ENCODE measurements around the gene IRGQ. TPM values are rescaled to one million over a fixed set of nuclear protein-coding genes. Genes with fewer than 3 reads are reported as not detected.
A peak's percentile ranks its signal among the peaks of the same experiment; 100 is the strongest.

The IRGQ gene
- total RNA-seq, 2 donors from 2014 or later: 13.6 to 16.6 TPM

- Mint-ChIP-seq H3K36me3 (ENCODE audit: insufficient read depth in 2 of 2) (peaks cover 0 to 7% of the 10 kb centered on the region in 2 donors), H3K9me3 (no peaks in the 10 kb centered on the region), H3K27me3 (ENCODE audit: low read depth) (no peaks in the 10 kb centered on the region), H3K4me1 (ENCODE audit: low read depth) (peaks cover 37% of the 10 kb centered on the region), H3K27ac (peak overlapping the region; percentile 64), H3K4me3 (no peak overlapping the region)
- DNase-seq (no peak), ATAC-seq (replicated peaks in 1 of 2) (no peak)
These were observed 25.7 kb downstream of the IRGQ start for GRCh38 chr19:43570174-43570791.

GRCh38 chr19:43569657-43570056 is 26.3 kb downstream of the IRGQ start:
- H3K4me1 Mint-ChIP-seq (ENCODE audit: low read depth): peaks cover 36% of the 10 kb centered on the region

GRCh38 chr19:43564800-43565199 is 31.1 kb downstream of the IRGQ start:
- Mint-ChIP-seq H3K9me3 (peaks cover 0 to 2% of the 10 kb centered on the region in 2 donors), H3K27ac (no peak overlapping the region), H3K4me1 (ENCODE audit: low read depth) (peaks cover 56% of the 10 kb centered on the region), H3K27me3 (ENCODE audit: low read depth) (no peaks in the 10 kb centered on the region), H3K4me3 (no peak overlapping the region), H3K36me3 (ENCODE audit: insufficient read depth in 2 of 2) (peaks cover 11 to 16% of the 10 kb centered on the region in 2 donors)
- DNase-seq (no peak), ATAC-seq (replicated peaks in 1 of 2) (no peak)

More at GRCh38 chr19:43569657-43570056, 26.3 kb downstream of the IRGQ start:
- peaks cover 0 to 3% of the 10 kb centered on the region in 2 donors for H3K36me3 Mint-ChIP-seq (ENCODE audit: insufficient read depth in 2 of 2)
- no peak overlapping the region for H3K4me3 Mint-ChIP-seq
- ATAC-seq (replicated peaks in 1 of 2) (no peak), DNase-seq (no peak)
- H3K27me3 Mint-ChIP-seq (ENCODE audit: low read depth): no peaks in the 10 kb centered on the region
- no peaks in the 10 kb centered on the region for H3K9me3 Mint-ChIP-seq
- H3K27ac Mint-ChIP-seq: no peak overlapping the region

- ATAC-seq (replicated peaks in 1 of 2) (no peak), DNase-seq (no peak)
- Mint-ChIP-seq H3K27ac (peak overlapping the region; percentile 66), H3K9me3 (peaks cover 0 to 2% of the 10 kb centered on the region in 2 donors), H3K4me3 (peak overlapping the region; percentile 5 to 25), H3K27me3 (ENCODE audit: low read depth) (no peaks in the 10 kb centered on the region), H3K36me3 (ENCODE audit: insufficient read depth in 2 of 2) (peaks cover 11 to 17% of the 10 kb centered on the region in 2 donors), H3K4me1 (ENCODE audit: low read depth) (peaks cover 51% of the 10 kb centered on the region)
These were observed 32.0 kb downstream of the IRGQ start for GRCh38 chr19:43563816-43564457.

GRCh38 chr19:43562698-43563241 is 33.2 kb downstream of the IRGQ start:
- H3K9me3 Mint-ChIP-seq: peaks cover 0 to 2% of the 10 kb centered on the region in 2 donors
- H3K27ac Mint-ChIP-seq: peak overlapping the region; percentile 94
- H3K4me1 Mint-ChIP-seq (ENCODE audit: low read depth): peaks cover 51% of the 10 kb centered on the region
- ATAC-seq (replicated peaks in 1 of 2) (peak; percentile 94 to 96), DNase-seq (peak; percentile 71 to 79)
- H3K36me3 Mint-ChIP-seq (ENCODE audit: insufficient read depth in 2 of 2): peaks cover 11 to 19% of the 10 kb centered on the region in 2 donors
- H3K27me3 Mint-ChIP-seq (ENCODE audit: low read depth): no peaks in the 10 kb centered on the region
- peak overlapping the region; percentile 65 to 75 for H3K4me3 Mint-ChIP-seq

- H3K27ac Mint-ChIP-seq: peak overlapping the region; percentile 94
- peaks cover 0 to 2% of the 10 kb centered on the region in 2 donors for H3K9me3 Mint-ChIP-seq
- ATAC-seq (replicated peaks in 1 of 2) (no peak), DNase-seq (no peak)
- H3K36me3 Mint-ChIP-seq (ENCODE audit: insufficient read depth in 2 of 2): peaks cover 11 to 21% of the 10 kb centered on the region in 2 donors
- no peaks in the 10 kb centered on the region for H3K27me3 Mint-ChIP-seq (ENCODE audit: low read depth)
- peaks cover 51% of the 10 kb centered on the region for H3K4me1 Mint-ChIP-seq (ENCODE audit: low read depth)
- H3K4me3 Mint-ChIP-seq: peak overlapping the region; percentile 65 to 75
These were observed 33.7 kb downstream of the IRGQ start for GRCh38 chr19:43562226-43562697.

GRCh38 chr19:43561139-43561970 is 34.6 kb downstream of the IRGQ start:
- no peak for DNase-seq
- Mint-ChIP-seq H3K27me3 (ENCODE audit: low read depth) (no peaks in the 10 kb centered on the region), H3K4me1 (ENCODE audit: low read depth) (peaks cover 51% of the 10 kb centered on the region), H3K36me3 (ENCODE audit: insufficient read depth in 2 of 2) (peaks cover 11 to 19% of the 10 kb centered on the region in 2 donors), H3K9me3 (peaks cover 0 to 2% of the 10 kb centered on the region in 2 donors), H3K27ac (peak overlapping the region; percentile 94), H3K4me3 (no peak overlapping the region)
- ATAC-seq (replicated peaks in 1 of 2): no peak

- no peak for DNase-seq
- H3K4me3 Mint-ChIP-seq: no peak overlapping the region
- peaks cover 52% of the 10 kb centered on the region for H3K4me1 Mint-ChIP-seq (ENCODE audit: low read depth)
- no peaks in the 10 kb centered on the region for H3K27me3 Mint-ChIP-seq (ENCODE audit: low read depth)
- ATAC-seq (replicated peaks in 1 of 2): no peak
- H3K36me3 Mint-ChIP-seq (ENCODE audit: insufficient read depth in 2 of 2): peaks cover 11 to 19% of the 10 kb centered on the region in 2 donors
- no peak overlapping the region for H3K27ac Mint-ChIP-seq
- H3K9me3 Mint-ChIP-seq: peaks cover 0 to 2% of the 10 kb centered on the region in 2 donors
These were observed 35.2 kb downstream of the IRGQ start for GRCh38 chr19:43560687-43561086.

- peaks cover 7 to 15% of the 10 kb centered on the region in 2 donors for H3K36me3 Mint-ChIP-seq (ENCODE audit: insufficient read depth in 2 of 2)
- H3K27me3 Mint-ChIP-seq (ENCODE audit: low read depth): no peaks in the 10 kb centered on the region
- ATAC-seq (replicated peaks in 1 of 2) (peak; percentile 73 to 88), DNase-seq (peak; percentile 80 to 84)
- H3K4me3 Mint-ChIP-seq: no peak overlapping the region
- no peaks in the 10 kb centered on the region for H3K9me3 Mint-ChIP-seq
- peak overlapping the region; percentile 60 for H3K27ac Mint-ChIP-seq
- H3K4me1 Mint-ChIP-seq (ENCODE audit: low read depth): peaks cover 12% of the 10 kb centered on the region
These were observed 40.7 kb downstream of the IRGQ start for GRCh38 chr19:43555185-43555770.

- ATAC-seq (replicated peaks in 1 of 2): no peak
- no peak for DNase-seq
- peaks cover 7 to 14% of the 10 kb centered on the region in 2 donors for H3K36me3 Mint-ChIP-seq (ENCODE audit: insufficient read depth in 2 of 2)
- H3K27me3 Mint-ChIP-seq (ENCODE audit: low read depth): no peaks in the 10 kb centered on the region
- H3K4me3 Mint-ChIP-seq: no peak overlapping the region
- H3K9me3 Mint-ChIP-seq: no peaks in the 10 kb centered on the region
- peaks cover 10% of the 10 kb centered on the region for H3K4me1 Mint-ChIP-seq (ENCODE audit: low read depth)
- H3K27ac Mint-ChIP-seq: no peak overlapping the region
These were observed 41.5 kb downstream of the IRGQ start for GRCh38 chr19:43554317-43554895.

GRCh38 chr19:43553656-43554055 is 42.3 kb downstream of the IRGQ start:
- no peak overlapping the region for H3K4me3 Mint-ChIP-seq
- no peaks in the 10 kb centered on the region for H3K27me3 Mint-ChIP-seq (ENCODE audit: low read depth)
- no peak overlapping the region for H3K27ac Mint-ChIP-seq
- DNase-seq (no peak), ATAC-seq (replicated peaks in 1 of 2) (no peak)
- peaks cover 10% of the 10 kb centered on the region for H3K4me1 Mint-ChIP-seq (ENCODE audit: low read depth)
- H3K9me3 Mint-ChIP-seq: no peaks in the 10 kb centered on the region
- H3K36me3 Mint-ChIP-seq (ENCODE audit: insufficient read depth in 2 of 2): peaks cover 7 to 14% of the 10 kb centered on the region in 2 donors

GRCh38 chr19:43552616-43553015 is 43.3 kb downstream of the IRGQ start:
- H3K27me3 Mint-ChIP-seq (ENCODE audit: low read depth): no peaks in the 10 kb centered on the region

More at GRCh38 chr19:43552616-43553015, 43.3 kb downstream of the IRGQ start:
- Mint-ChIP-seq H3K9me3 (no peaks in the 10 kb centered on the region), H3K27ac (peak overlapping the region; percentile 44), H3K4me1 (ENCODE audit: low read depth) (peaks cover 10% of the 10 kb centered on the region), H3K4me3 (no peak overlapping the region), H3K36me3 (ENCODE audit: insufficient read depth in 2 of 2) (peaks cover 7 to 13% of the 10 kb centered on the region in 2 donors)
- no peak for DNase-seq
- ATAC-seq (replicated peaks in 1 of 2): no peak

Measured in activated T-cell treated with anti-CD3 and anti-CD28 coated beads, Interleukin-2, amount 50 U/mL, for 72 hours (primary cell).